Measurements from ENCODE around the gene GCH1.

GCH1 gene

GRCh38 chr14:54866588-54866987 is 36.0 kb downstream of the GCH1 start:
- DNase-seq (ENCODE audit: low read depth) = no peak

- no peak for DNase-seq (ENCODE audit: low read depth)
Observed at GRCh38 chr14:54864526-54864925, 38.1 kb downstream of the GCH1 start.

- DNase-seq (ENCODE audit: low read depth) = no peak
Observed at GRCh38 chr14:54857830-54858269, 44.8 kb downstream of the GCH1 start.

DNA sequence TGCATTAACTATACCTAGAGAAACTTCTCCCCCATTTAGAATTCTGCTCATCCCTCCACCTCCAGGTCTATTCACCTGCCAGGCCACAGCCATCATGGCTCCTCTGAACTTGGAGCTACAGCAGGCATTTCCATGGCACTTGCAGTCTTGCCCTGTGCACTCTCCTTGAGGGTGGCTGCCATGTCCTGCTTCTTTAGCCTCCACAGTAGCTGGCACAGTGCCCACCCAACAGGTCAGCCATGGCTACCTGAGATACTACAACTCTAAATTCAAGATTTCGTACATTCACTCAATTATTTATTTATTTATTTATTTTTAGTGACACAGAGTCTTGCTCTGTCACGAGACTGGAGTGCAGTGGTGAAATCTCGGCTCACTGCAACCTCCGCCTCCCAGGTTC is 46.5 kb downstream of the GCH1 start:
- no peak for DNase-seq (ENCODE audit: low read depth)

- no peak for DNase-seq (ENCODE audit: low read depth)
Observed at GRCh38 chr14:54854181-54854580, 48.4 kb downstream of the GCH1 start.

DNA sequence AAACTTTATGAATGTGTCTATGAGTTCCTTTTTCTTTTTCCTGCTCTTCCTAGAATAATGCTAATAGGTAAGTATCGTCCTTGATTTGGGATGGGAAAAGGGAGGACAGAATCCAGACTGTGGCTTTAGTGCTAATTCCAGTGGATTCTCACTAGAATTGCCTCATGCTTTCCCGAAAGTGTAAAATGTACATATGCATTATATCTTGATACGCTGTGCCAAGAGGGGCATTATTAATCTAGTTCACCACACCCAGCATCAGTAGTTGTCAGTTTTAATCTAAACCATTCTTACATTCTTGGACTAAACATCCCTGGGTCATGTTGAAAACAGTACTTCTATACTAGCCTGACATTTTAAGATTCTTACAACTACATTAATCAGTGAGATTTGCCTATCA is 49.3 kb downstream of the GCH1 start:
- no peak for DNase-seq (ENCODE audit: low read depth)

DNA sequence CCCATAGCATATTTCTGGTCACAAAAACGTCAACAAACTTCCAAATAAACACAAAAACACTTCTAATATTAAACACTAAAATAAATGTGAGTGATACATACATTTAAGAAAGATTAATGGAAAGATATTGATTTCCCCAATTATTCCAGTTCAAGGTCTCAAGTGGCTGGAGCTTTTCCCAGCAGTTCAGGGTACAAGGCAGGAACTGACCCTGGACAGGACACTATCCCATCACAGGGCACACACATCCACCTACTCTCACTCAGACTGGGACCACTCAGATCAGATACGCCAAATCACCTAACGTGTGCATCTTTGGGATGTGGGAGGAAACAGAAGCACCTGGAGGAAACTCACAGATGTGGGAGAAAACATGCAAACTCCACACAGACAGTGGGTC is 50.4 kb downstream of the GCH1 start:
- no peak for DNase-seq (ENCODE audit: low read depth)

DNA sequence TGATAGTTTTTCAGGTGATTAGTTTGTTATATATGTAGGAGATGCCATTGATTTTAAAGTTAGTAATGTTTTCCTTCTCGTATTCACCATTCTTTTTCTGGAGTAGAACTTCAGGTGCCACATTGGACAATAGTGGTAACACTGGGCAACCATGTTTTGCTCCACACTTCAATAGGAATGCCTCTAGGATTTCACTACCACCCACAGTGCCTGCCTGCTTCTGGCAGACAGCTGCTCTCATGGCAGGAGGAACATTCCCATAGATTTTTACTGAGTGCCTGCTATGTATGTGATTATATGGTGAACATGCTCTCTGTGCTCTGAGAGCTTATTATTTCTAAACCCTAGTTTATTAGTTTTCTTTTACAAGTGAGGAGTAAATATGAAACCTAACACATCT is 53.7 kb downstream of the GCH1 start:
- DNase-seq (ENCODE audit: low read depth) = no peak

DNA sequence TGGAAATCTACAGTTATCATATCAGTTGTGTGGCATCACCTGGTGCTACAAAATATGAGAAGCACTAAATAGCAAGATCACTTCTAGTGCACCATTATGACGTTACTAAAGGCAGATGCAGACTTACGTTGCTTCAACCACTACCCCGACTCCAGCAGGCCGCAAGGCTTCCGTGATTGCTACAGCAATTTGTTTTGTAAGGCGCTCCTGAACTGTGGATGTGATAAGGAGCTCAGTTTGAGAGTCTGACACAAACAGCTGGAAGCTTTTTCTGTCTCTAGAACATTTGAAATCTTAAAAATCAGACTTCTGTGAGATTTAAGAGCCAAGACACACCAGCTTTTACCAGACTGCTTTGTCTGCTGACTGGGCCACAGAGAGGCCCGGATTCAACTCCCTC is 57.0 kb downstream of the GCH1 start:
- DNase-seq (ENCODE audit: low read depth) = no peak

DNA sequence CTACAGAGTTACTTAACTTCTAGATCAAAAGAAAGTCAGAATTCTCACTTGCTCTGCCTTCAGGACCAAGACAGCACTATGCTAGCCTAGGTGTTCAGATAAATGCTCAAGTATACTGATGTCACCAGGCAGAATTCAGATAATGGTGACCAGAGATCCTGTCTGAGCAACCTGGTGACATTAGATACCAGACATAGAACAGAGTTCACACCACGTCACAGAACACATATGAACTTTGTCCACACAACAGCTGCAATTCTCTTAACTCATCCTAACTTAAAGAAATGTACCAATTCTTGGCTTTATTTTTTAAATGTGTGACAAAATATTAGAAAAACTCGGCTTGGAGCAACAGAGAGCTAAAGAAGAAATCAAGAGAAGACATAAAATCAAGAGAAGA is 58.1 kb downstream of the GCH1 start:
- DNase-seq (ENCODE audit: low read depth) = no peak

- no peak for DNase-seq (ENCODE audit: low read depth)
Observed at GRCh38 chr14:54840798-54841197, 61.8 kb downstream of the GCH1 start.

DNA sequence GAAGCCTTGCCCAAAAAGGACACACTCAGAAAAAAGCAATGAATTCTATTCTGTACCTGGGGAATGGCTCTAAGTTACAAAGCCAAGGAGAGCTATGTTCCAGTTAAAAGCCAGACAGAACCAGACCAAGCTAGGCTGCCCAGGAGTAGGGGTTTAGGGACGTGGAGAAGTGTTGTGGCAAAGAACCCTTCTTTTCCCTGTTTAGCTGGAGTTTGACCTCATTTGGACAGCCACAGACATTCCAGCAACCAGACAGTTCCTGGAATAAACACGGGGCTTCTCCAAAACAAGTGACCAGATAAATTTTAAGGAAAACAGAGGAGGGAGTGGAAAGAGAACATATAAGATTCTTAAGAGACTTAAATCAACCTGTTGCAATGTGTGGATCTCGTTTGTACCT is 62.3 kb downstream of the GCH1 start:
- DNase-seq (ENCODE audit: low read depth) = no peak

GRCh38 chr14:54839701-54840119 is 62.9 kb downstream of the GCH1 start:
- no peak for DNase-seq (ENCODE audit: low read depth)

DNA sequence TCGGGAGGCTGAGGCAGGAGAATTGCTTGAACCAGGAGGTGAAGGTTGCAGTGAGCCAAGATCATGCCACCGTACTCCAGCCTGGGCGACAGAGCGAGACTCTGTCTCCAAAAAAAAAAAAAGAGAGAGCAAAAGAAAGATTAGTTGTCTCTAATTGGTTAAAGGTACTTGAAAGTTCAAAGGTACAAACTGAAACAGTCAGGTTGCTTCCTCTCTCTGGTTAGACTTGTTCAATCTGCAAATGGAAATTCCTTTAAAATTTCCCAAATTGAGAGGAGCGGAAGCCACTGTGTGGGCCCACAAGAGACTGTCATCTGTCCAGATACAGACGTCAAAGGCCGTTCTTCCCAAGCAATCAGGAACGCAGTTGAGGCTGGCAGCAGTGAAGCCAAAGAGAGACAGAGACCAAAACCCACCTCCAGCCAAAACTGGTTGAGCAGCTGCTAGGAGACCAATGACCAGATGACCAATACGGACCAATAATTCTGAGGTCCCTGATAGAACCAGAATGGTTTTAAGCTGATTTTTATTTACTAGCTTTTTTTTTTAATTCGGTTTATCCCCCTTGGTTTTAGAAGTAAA is 63.6 kb downstream of the GCH1 start:
- no peak for DNase-seq (ENCODE audit: low read depth)

DNA sequence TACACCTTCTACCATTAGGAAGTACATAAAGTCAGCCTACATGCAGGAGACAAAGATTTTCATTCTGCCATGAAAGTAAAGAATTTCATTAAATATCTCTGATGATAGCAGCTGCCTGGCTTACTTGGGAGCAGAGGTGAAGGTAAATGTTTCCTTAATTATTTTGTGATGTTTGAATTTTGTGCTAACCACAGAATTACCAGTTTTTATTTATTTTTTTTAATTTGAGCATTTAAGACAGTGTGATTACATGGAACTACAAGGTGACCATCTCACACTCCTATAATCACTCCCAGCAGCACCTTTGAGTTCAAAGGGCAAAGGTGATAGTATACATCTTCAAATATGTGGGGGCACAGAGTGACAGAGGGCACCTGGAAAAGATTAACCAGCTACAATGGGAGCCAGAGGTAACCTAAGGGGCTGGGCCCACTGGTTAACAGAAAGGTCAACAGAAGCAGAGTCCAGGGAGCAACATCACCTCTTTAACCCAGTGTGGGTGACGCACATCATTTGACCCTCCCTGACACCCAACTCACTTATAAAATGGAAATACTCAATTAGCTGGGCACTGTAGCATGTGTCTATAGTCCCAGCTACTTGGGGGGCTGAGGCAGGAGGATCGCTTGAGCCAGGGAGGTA is 65.0 kb downstream of the GCH1 start:
- no peak for DNase-seq (ENCODE audit: low read depth)

DNA sequence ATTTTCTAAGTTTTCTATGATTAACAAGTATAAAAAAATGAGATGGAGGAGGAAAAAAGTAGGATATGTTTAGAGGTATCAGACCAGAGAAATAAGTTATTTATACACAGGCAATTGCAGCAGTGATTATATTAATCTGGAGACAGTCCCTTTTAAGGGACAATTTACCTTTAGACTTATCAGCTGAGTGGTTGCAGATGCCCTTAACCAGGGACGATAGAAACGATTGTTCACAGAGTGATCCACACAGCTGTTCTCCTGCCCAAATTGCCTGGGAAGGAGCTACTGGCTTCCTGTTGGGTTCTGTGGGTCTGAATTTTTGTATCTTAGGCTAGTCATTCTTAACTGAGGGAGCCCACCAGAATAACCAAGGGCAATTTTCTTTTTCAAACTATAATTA is 66.4 kb downstream of the GCH1 start:
- no peak for DNase-seq (ENCODE audit: low read depth)

- no peak for DNase-seq (ENCODE audit: low read depth)
Observed at GRCh38 chr14:54834727-54835126, 67.9 kb downstream of the GCH1 start.

GRCh38 chr14:54834081-54834480 is 68.5 kb downstream of the GCH1 start:
- no peak for DNase-seq (ENCODE audit: low read depth)

GRCh38 chr14:54830650-54831049 is 72.0 kb downstream of the GCH1 start:
- DNase-seq (ENCODE audit: low read depth) = no peak

DNA sequence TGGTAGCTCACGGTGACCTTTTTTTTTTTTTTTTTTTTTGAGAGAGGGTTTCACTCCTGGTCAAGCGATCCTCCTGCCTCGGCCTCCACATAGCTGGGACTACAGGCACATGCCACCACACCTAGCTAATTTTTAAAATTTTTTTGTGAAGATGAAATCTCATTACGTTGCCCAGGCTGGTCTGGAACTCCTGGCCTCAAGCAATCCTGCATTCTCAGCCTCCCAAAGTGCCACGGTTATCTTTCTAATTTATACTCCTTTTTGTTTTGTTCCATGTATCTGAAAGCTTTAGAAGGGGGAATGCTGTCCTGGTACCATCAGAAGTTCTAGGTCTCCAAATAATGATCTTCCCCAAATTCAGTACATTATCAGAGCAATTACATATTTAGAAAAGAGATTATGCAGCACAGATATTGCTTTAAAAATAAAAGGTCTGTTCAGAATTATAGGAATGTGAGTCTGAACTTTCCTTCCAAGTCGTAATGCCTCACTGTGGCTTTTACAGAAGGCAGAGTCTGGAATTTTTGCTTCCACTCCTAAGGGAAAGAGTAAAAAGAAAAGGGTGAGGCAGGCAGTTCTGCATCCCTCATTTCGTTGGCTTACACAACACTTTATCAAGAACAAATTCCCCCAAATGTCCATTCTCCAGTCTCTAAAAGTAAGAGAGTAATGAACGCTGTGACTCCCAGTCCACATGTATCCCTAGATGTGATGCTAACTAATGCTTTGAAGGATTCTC is 73.0 kb downstream of the GCH1 start:
- no peak for DNase-seq (ENCODE audit: low read depth)

- DNase-seq (ENCODE audit: low read depth) = no peak
Observed at GRCh38 chr14:54828037-54828436, 74.6 kb downstream of the GCH1 start.

- DNase-seq (ENCODE audit: low read depth) = no peak
Observed at GRCh38 chr14:54823757-54824549, 78.7 kb downstream of the GCH1 start.

GRCh38 chr14:54822685-54823084 is 79.9 kb downstream of the GCH1 start:
- DNase-seq (ENCODE audit: low read depth) = no peak

All from stimulated activated CD8-positive, alpha-beta memory T cell treated with anti-CD3 and anti-CD28 coated beads, Interleukin-15, amount 100 ng/mL, for 1 hour (primary cell).